Measurements from ENCODE around the gene LRRC4C.

The LRRC4C gene

GRCh38 chr11:41483956-41484355, 24.5 kb upstream of the LRRC4C start:
- Histone ChIP-seq H3K36me3 (ENCODE audit: insufficient read depth, low read length) (no peaks in the 10 kb centered on the region), H3K4me3 (ENCODE audit: low read depth in 1 of 2, low read length in 2 of 2) (no peak overlapping the region), H3K9ac (ENCODE audit: low read depth, low read length) (no peak overlapping the region), H3K27ac (ENCODE audit: low read length) (no peak overlapping the region), H3K79me2 (ENCODE audit: insufficient read depth, low read length) (no peaks in the 10 kb centered on the region), H2AFZ (ENCODE audit: low read depth, low read length) (no peak overlapping the region), H3K4me2 (ENCODE audit: insufficient read depth, low read length) (no peak overlapping the region), H3K4me1 (ENCODE audit: insufficient read depth, low read length) (no peaks in the 10 kb centered on the region), H3K27me3 (ENCODE audit: insufficient read depth, low read length, poor library complexity) (no peaks in the 10 kb centered on the region), H3K9me3 (ENCODE audit: insufficient read depth, low read length, severe bottlenecking) (no peaks in the 10 kb centered on the region), H4K20me1 (ENCODE audit: insufficient read depth, low read length) (no peaks in the 10 kb centered on the region)
- ATAC-seq (ENCODE audit: insufficient read depth, low read depth), result no peak
- no peak for DNase-seq
- no peak for TF ChIP-seq EZH2 (IDR thresholded peaks at IDR 0.05; ENCODE audit: borderline replicate concordance, low read depth, low read length, severe bottlenecking)
- no peak for TF ChIP-seq CTCF (IDR thresholded peaks at IDR 0.05; ENCODE audit: borderline replicate concordance, extremely low read depth, low read length, poor library complexity, severe bottlenecking)

GRCh38 chr11:41479179-41479578, 19.7 kb upstream of the LRRC4C start:
- Histone ChIP-seq H2AFZ (ENCODE audit: low read depth, low read length) (no peak overlapping the region), H3K4me3 (ENCODE audit: low read depth in 1 of 2, low read length in 2 of 2) (no peak overlapping the region), H3K9me3 (ENCODE audit: insufficient read depth, low read length, severe bottlenecking) (no peaks in the 10 kb centered on the region), H4K20me1 (ENCODE audit: insufficient read depth, low read length) (no peaks in the 10 kb centered on the region), H3K4me1 (ENCODE audit: insufficient read depth, low read length) (no peaks in the 10 kb centered on the region), H3K9ac (ENCODE audit: low read depth, low read length) (no peak overlapping the region), H3K27me3 (ENCODE audit: insufficient read depth, low read length, poor library complexity) (no peaks in the 10 kb centered on the region), H3K79me2 (ENCODE audit: insufficient read depth, low read length) (no peaks in the 10 kb centered on the region), H3K4me2 (ENCODE audit: insufficient read depth, low read length) (no peak overlapping the region), H3K36me3 (ENCODE audit: insufficient read depth, low read length) (no peaks in the 10 kb centered on the region), H3K27ac (ENCODE audit: low read length) (no peak overlapping the region)
- TF ChIP-seq EZH2 (IDR thresholded peaks at IDR 0.05; ENCODE audit: borderline replicate concordance, low read depth, low read length, severe bottlenecking), result no peak
- no peak for TF ChIP-seq CTCF (IDR thresholded peaks at IDR 0.05; ENCODE audit: borderline replicate concordance, extremely low read depth, low read length, poor library complexity, severe bottlenecking)
- DNase-seq (no peak), ATAC-seq (ENCODE audit: insufficient read depth, low read depth) (no peak)

- TF ChIP-seq CTCF (IDR thresholded peaks at IDR 0.05; ENCODE audit: borderline replicate concordance, extremely low read depth, low read length, poor library complexity, severe bottlenecking), result peak; percentile 70
- TF ChIP-seq EZH2 (IDR thresholded peaks at IDR 0.05; ENCODE audit: borderline replicate concordance, low read depth, low read length, severe bottlenecking), result no peak
- no peak for ATAC-seq (ENCODE audit: insufficient read depth, low read depth)
- H3K9ac ChIP-seq (ENCODE audit: low read depth, low read length), result no peak overlapping the region
- H4K20me1 ChIP-seq (ENCODE audit: insufficient read depth, low read length), result no peaks in the 10 kb centered on the region
- H3K27me3 ChIP-seq (ENCODE audit: insufficient read depth, low read length, poor library complexity), result no peaks in the 10 kb centered on the region
- H3K27ac ChIP-seq (ENCODE audit: low read length), result no peak overlapping the region
- no peak overlapping the region for H3K4me2 ChIP-seq (ENCODE audit: insufficient read depth, low read length)
- DNase-seq, result no peak
- no peaks in the 10 kb centered on the region for H3K9me3 ChIP-seq (ENCODE audit: insufficient read depth, low read length, severe bottlenecking)
- H3K79me2 ChIP-seq (ENCODE audit: insufficient read depth, low read length), result no peaks in the 10 kb centered on the region
- H2AFZ ChIP-seq (ENCODE audit: low read depth, low read length), result no peak overlapping the region
- no peaks in the 10 kb centered on the region for H3K36me3 ChIP-seq (ENCODE audit: insufficient read depth, low read length)
- no peak overlapping the region for H3K4me3 ChIP-seq (ENCODE audit: low read depth in 1 of 2, low read length in 2 of 2)
- H3K4me1 ChIP-seq (ENCODE audit: insufficient read depth, low read length), result no peaks in the 10 kb centered on the region
Measured at GRCh38 chr11:41461057-41461681, 1.7 kb upstream of the LRRC4C start.
